Peyer's patch (tissue), 4 donors: ENCODE results near the gene RGPD3.
"Not testable (repeated sequence)": the region's sequence is repeated elsewhere in the genome, so short reads cannot be mapped to it uniquely, and the experiment has no call there.

Experiments
- POLR2A ChIP-seq, 2 donors: fragments of 450-650 bp; IDR thresholded peaks; one replicate each; pipeline ENCODE4 v1.5.1; 2017; ENCODE audit warnings: antibody characterized with exemption in 2 of 2, mild to moderate bottlenecking in 2 of 2, moderate library complexity in 2 of 2
- TF ChIP-seq, protein P1 (sequence below), 6 experiments: fragments of 450-650 bp in 4 of 6; fragments of 200-600 bp in 2 of 6; sonication (generic) in 1 of 6; IDR thresholded peaks; one replicate each; pipeline ENCODE4 v1.5.1; 2017 to 2019; ENCODE audit warnings: antibody characterized with exemption in 6 of 6, mild to moderate bottlenecking in 3 of 6, moderate library complexity in 1 of 6

DNA sequence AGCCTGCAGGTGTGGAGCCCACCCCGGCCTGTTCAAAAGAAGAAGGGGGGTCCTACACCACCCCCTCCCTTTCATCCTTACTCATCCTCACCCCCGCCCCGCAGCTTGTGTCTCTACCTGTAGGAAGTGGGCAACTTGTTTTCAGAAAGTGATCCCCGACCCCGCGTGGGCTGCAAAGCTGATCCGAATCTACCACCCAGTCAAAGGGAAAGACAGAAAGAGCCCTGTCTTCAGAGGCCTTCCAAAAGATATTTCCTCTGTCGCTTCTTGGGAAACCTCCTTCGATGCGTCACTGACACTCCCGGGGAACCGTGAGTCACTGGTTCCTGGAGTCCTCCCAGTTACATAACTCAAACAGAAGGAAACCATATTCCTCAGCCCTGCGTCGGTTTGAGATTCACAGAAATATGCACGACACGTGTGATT is 43.3 kb upstream of the RGPD3 start:
- TF ChIP-seq, protein P1, sequence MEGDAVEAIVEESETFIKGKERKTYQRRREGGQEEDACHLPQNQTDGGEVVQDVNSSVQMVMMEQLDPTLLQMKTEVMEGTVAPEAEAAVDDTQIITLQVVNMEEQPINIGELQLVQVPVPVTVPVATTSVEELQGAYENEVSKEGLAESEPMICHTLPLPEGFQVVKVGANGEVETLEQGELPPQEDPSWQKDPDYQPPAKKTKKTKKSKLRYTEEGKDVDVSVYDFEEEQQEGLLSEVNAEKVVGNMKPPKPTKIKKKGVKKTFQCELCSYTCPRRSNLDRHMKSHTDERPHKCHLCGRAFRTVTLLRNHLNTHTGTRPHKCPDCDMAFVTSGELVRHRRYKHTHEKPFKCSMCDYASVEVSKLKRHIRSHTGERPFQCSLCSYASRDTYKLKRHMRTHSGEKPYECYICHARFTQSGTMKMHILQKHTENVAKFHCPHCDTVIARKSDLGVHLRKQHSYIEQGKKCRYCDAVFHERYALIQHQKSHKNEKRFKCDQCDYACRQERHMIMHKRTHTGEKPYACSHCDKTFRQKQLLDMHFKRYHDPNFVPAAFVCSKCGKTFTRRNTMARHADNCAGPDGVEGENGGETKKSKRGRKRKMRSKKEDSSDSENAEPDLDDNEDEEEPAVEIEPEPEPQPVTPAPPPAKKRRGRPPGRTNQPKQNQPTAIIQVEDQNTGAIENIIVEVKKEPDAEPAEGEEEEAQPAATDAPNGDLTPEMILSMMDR (IDR thresholded peaks at IDR 0.05) = not testable (repeated sequence)
- TF ChIP-seq POLR2A (IDR thresholded peaks at IDR 0.05) = not testable (repeated sequence)
